Measurements from ENCODE around the gene RFLNA. TPM values are rescaled to one million over a fixed set of nuclear protein-coding genes. Genes with fewer than 3 reads are reported as not detected.

The RFLNA gene
- total RNA-seq, 2 experiments from 2014 or later = not detected

- ChIA-PET POLR2A (no interaction called here), CTCF (ENCODE audit: unreplicated experiment) (no interaction called here)
- H3K4me1 ChIP-seq (ENCODE audit: insufficient read depth, low read length, poor library complexity, severe bottlenecking) = no peaks in the 10 kb centered on the region
- intact Hi-C loops (cut with micrococcal nuclease; ENCODE audit: unreplicated experiment) = no loop called here
- no peak overlapping the region for H3K27ac ChIP-seq (ENCODE audit: low read depth, low read length, poor library complexity, severe bottlenecking)
- H3K4me2 ChIP-seq (ENCODE audit: low read length) = no peak overlapping the region
- H3K9me3 ChIP-seq (ENCODE audit: low read length) = no peaks in the 10 kb centered on the region
- H3K9me2 ChIP-seq (ENCODE audit: insufficient read depth, low read length) = no peaks in the 10 kb centered on the region
- no peaks in the 10 kb centered on the region for H3K79me2 ChIP-seq (ENCODE audit: insufficient read depth, low read depth, low read length)
- H2AFZ ChIP-seq (ENCODE audit: low read length) = no peak overlapping the region
- H3K4me3 ChIP-seq (ENCODE audit: low read depth, low read length, poor library complexity, severe bottlenecking) = no peak overlapping the region
- no TSS peak for BruUV-seq (replicated peaks)
- TF ChIP-seq EZH2phosphoT487 (IDR thresholded peaks at IDR 0.05; ENCODE audit: borderline replicate concordance, low read depth, low read length) (no peak), CTCF (conservative IDR thresholded peaks at IDR 0.05; ENCODE audit: low read length) (no peak)
- no peaks in the 10 kb centered on the region for H4K20me1 ChIP-seq (ENCODE audit: insufficient read depth, low read length)
- H3K36me3 ChIP-seq (ENCODE audit: insufficient read depth, low read length) = no peaks in the 10 kb centered on the region
- no peak for DNase-seq (ENCODE audit: low spot score)
Measured at GRCh38 chr12:124286971-124287370, 7.9 kb upstream of the RFLNA start.

- intact Hi-C loops (cut with micrococcal nuclease; ENCODE audit: unreplicated experiment) = no loop called here
- no TSS peak for BruUV-seq (replicated peaks)
- no peaks in the 10 kb centered on the region for H3K4me1 ChIP-seq (ENCODE audit: insufficient read depth, low read length, poor library complexity, severe bottlenecking)
- H4K20me1 ChIP-seq (ENCODE audit: insufficient read depth, low read length) = no peaks in the 10 kb centered on the region
- H3K9me3 ChIP-seq (ENCODE audit: low read length) = no peaks in the 10 kb centered on the region
- H3K36me3 ChIP-seq (ENCODE audit: insufficient read depth, low read length) = no peaks in the 10 kb centered on the region
- no peak overlapping the region for H3K4me3 ChIP-seq (ENCODE audit: low read depth, low read length, poor library complexity, severe bottlenecking)
- H3K9me2 ChIP-seq (ENCODE audit: insufficient read depth, low read length) = no peaks in the 10 kb centered on the region
- CTCF ChIA-PET (ENCODE audit: unreplicated experiment) = no interaction called here
- H2AFZ ChIP-seq (ENCODE audit: low read length) = no peak overlapping the region
- DNase-seq (ENCODE audit: low spot score) = no peak
- no peaks in the 10 kb centered on the region for H3K79me2 ChIP-seq (ENCODE audit: insufficient read depth, low read depth, low read length)
- no peak overlapping the region for H3K4me2 ChIP-seq (ENCODE audit: low read length)
- TF ChIP-seq CTCF (conservative IDR thresholded peaks at IDR 0.05; ENCODE audit: low read length) (no peak), EZH2phosphoT487 (IDR thresholded peaks at IDR 0.05; ENCODE audit: borderline replicate concordance, low read depth, low read length) (no peak)
- H3K27ac ChIP-seq (ENCODE audit: low read depth, low read length, poor library complexity, severe bottlenecking) = no peak overlapping the region
- POLR2A ChIA-PET = no interaction called here
Measured at GRCh38 chr12:124289634-124290600, 5.0 kb upstream of the RFLNA start.

GRCh38 chr12:124292385-124292784 lies 2.5 kb upstream of the RFLNA start:
- DNase-seq (ENCODE audit: low spot score) = no peak
- Histone ChIP-seq H3K4me1 (ENCODE audit: insufficient read depth, low read length, poor library complexity, severe bottlenecking) (no peaks in the 10 kb centered on the region), H3K9me3 (ENCODE audit: low read length) (no peaks in the 10 kb centered on the region), H4K20me1 (ENCODE audit: insufficient read depth, low read length) (no peaks in the 10 kb centered on the region), H3K36me3 (ENCODE audit: insufficient read depth, low read length) (no peaks in the 10 kb centered on the region), H3K4me2 (ENCODE audit: low read length) (no peak overlapping the region), H3K27ac (ENCODE audit: low read depth, low read length, poor library complexity, severe bottlenecking) (no peak overlapping the region), H3K4me3 (ENCODE audit: low read depth, low read length, poor library complexity, severe bottlenecking) (no peak overlapping the region), H2AFZ (ENCODE audit: low read length) (no peak overlapping the region), H3K79me2 (ENCODE audit: insufficient read depth, low read depth, low read length) (no peaks in the 10 kb centered on the region), H3K9me2 (ENCODE audit: insufficient read depth, low read length) (no peaks in the 10 kb centered on the region)
- intact Hi-C loops (cut with micrococcal nuclease; ENCODE audit: unreplicated experiment) = no loop called here
- ChIA-PET CTCF (ENCODE audit: unreplicated experiment) (no interaction called here), POLR2A (no interaction called here)
- no peak for TF ChIP-seq CTCF (conservative IDR thresholded peaks at IDR 0.05; ENCODE audit: low read length)
- no peak for TF ChIP-seq EZH2phosphoT487 (IDR thresholded peaks at IDR 0.05; ENCODE audit: borderline replicate concordance, low read depth, low read length)
- no TSS peak for BruUV-seq (replicated peaks)
